Neuronal stem cell (in vitro differentiated cells): Measurements from ENCODE around the gene PLXNB3. TPM values are rescaled to one million over a fixed set of nuclear protein-coding genes. Genes with fewer than 3 reads are reported as not detected.

Source experiments
- DNase-seq: peaks from one replicate; pipeline ENCODE4 v3.0.0-alpha.2; 2013; ENCODE audit warnings: low spot score
- H2AFZ ChIP-seq: one replicate; pipeline ENCODE4 v1.6.1; 2013; ENCODE audit warnings: mild to moderate bottlenecking, low read length, inconsistent platforms
- H2AK5ac ChIP-seq: 2 replicates; pipeline ENCODE4 v1.6.1; 2013; ENCODE audit warnings: low read depth, mild to moderate bottlenecking, inconsistent platforms, low read length, moderate library complexity, mixed read lengths
- H2BK120ac ChIP-seq: 2 replicates; pipeline ENCODE4 v1.6.1; 2013; ENCODE audit warnings: low read depth, mild to moderate bottlenecking, inconsistent platforms, low read length, moderate library complexity, mixed read lengths
- H2BK12ac ChIP-seq: one replicate; pipeline ENCODE4 v1.6.1; 2013; ENCODE audit warnings: low read length, inconsistent platforms
- H2BK15ac ChIP-seq: 2 replicates; pipeline ENCODE4 v1.6.1; 2013; ENCODE audit warnings: mild to moderate bottlenecking, low read length, inconsistent platforms, mixed read lengths
- H2BK5ac ChIP-seq: one replicate; pipeline ENCODE4 v1.6.1; 2013; ENCODE audit warnings: inconsistent platforms, mild to moderate bottlenecking, low read length, moderate library complexity
- H3K14ac ChIP-seq: one replicate; pipeline ENCODE4 v1.6.1; 2013; ENCODE audit warnings: low read length, inconsistent platforms
- H3K18ac ChIP-seq: 2 replicates; pipeline ENCODE4 v1.6.1; 2013; ENCODE audit warnings: low read length, inconsistent platforms
- H3K23ac ChIP-seq: 2 replicates; pipeline ENCODE4 v1.6.1; 2013; ENCODE audit warnings: low read depth, mild to moderate bottlenecking, mixed read lengths, low read length, inconsistent platforms; ENCODE audit not compliant: poor library complexity
- H3K27ac ChIP-seq: replicated peaks from 3 replicates; pipeline ENCODE4 v1.5.1; 2013; ENCODE audit warnings: low read length, inconsistent platforms
- H3K27me3 ChIP-seq, 3 experiments: 2 replicates each; pipeline ENCODE4 v1.6.1; 2013; ENCODE audit warnings: low read length in 3 of 3, mild to moderate bottlenecking in 2 of 3, inconsistent platforms in 1 of 3, low read depth in 1 of 3, mixed read lengths in 1 of 3, moderate library complexity in 1 of 3; ENCODE audit not compliant: control insufficient read depth in 3 of 3, insufficient read depth in 3 of 3
- H3K36me3 ChIP-seq, 2 donors: replicated peaks in 1 of 2; 2 replicates each; pipeline ENCODE4 v1.6.1; 2013; ENCODE audit warnings: low read length in 2 of 2; ENCODE audit not compliant: control insufficient read depth in 2 of 2, insufficient read depth in 2 of 2
- H3K4ac ChIP-seq: 2 replicates; pipeline ENCODE4 v1.6.1; 2013; ENCODE audit warnings: inconsistent platforms, mild to moderate bottlenecking, low read length, moderate library complexity
- H3K4me1 ChIP-seq, 2 donors: 1 replicate in 1 of 2; 2 replicates in 1 of 2; pipeline ENCODE4 v1.6.1; 2013; ENCODE audit warnings: low read length in 2 of 2, low read depth in 1 of 2; ENCODE audit not compliant: control insufficient read depth in 2 of 2, insufficient read depth in 1 of 2
- H3K4me2 ChIP-seq: one replicate; pipeline ENCODE4 v1.6.1; 2013; ENCODE audit warnings: mild to moderate bottlenecking, low read length, inconsistent platforms; ENCODE audit not compliant: insufficient read depth, poor library complexity, severe bottlenecking
- H3K4me3 ChIP-seq, 2 donors: 2 replicates each; pipeline ENCODE4 v1.5.1; 2013; ENCODE audit warnings: low read length in 2 of 2, mild to moderate bottlenecking in 2 of 2, inconsistent platforms in 1 of 2, moderate library complexity in 1 of 2
- H3K79me1 ChIP-seq: one replicate; pipeline ENCODE4 v1.6.1; 2013; ENCODE audit warnings: low read depth, mild to moderate bottlenecking, inconsistent platforms, low read length, moderate library complexity
- H3K9ac ChIP-seq: one replicate; pipeline ENCODE4 v1.6.1; 2013; ENCODE audit warnings: mild to moderate bottlenecking, low read depth, low read length, inconsistent platforms; ENCODE audit not compliant: poor library complexity
- H3K9me3 ChIP-seq, 2 donors: replicated peaks in 1 of 2; 2 replicates each; pipeline versions ENCODE3 to v1.6.1; 2013; ENCODE audit warnings: low read length in 2 of 2, mild to moderate bottlenecking in 2 of 2, inconsistent platforms in 1 of 2, low read depth in 1 of 2, mixed read lengths in 1 of 2, moderate library complexity in 1 of 2; ENCODE audit not compliant: control insufficient read depth in 2 of 2, insufficient read depth in 1 of 2
- H4K8ac ChIP-seq: one replicate; pipeline ENCODE4 v1.6.1; 2013; ENCODE audit warnings: low read depth, mild to moderate bottlenecking, inconsistent platforms, low read length, moderate library complexity
- H4K91ac ChIP-seq: one replicate; pipeline ENCODE4 v1.6.1; 2013; ENCODE audit warnings: low read length, low read depth, mild to moderate bottlenecking, inconsistent platforms; ENCODE audit not compliant: poor library complexity
- WGBS, 2 donors: extraction: QIAGEN DNeasy Blood & Tissue Kit; methylation state at CpG; one replicate each; pipeline ENCODE4 v1.1.7; 2013; ENCODE audit warnings: missing lambda C conversion rate in 2 of 2, mixed read lengths in 1 of 2; ENCODE audit not compliant: insufficient read length in 2 of 2, insufficient replicate concordance in 1 of 2; ENCODE audit errors: extremely low coverage in 2 of 2; 5-methylcytosine and 5-hydroxymethylcytosine counted together
- polyA plus RNA-seq, 2 experiments: library from polyadenylated mRNA; stranded (reverse); fragments of 200-250 nt; gene quantifications; one replicate each; pipeline ENCODE4 v1.2.3, GENCODE V29; 2013

The PLXNB3 gene
- polyA plus RNA-seq (2013, experiment 1 of 2) = 0.67 TPM
- 0.64 TPM for polyA plus RNA-seq (2013, experiment 2 of 2)

GRCh38 chrX:153763989-153764755 lies at the start of gene PLXNB3:
Gene PLXNB3, plus strand, starts transcription at chrX:153764249. Its CDS starts 1,287 bp downstream, at chrX:153765536.
- Histone ChIP-seq H2BK15ac (no peak within 1 kb of the TSS), H3K18ac (peak within 1 kb of the TSS; percentile 64), H2AK5ac (peak within 1 kb of the TSS; percentile 81), H3K9me3 (no peaks in the 10 kb centered on the region), H2BK5ac (peak within 1 kb of the TSS; percentile 82), H2BK120ac (no peak within 1 kb of the TSS), H4K8ac (no peak within 1 kb of the TSS), H3K4me3 (no peak within 1 kb of the TSS), H2BK12ac (peak within 1 kb of the TSS; percentile 90), H3K27me3 (no peaks in the 10 kb centered on the region), H3K27ac (no peak within 1 kb of the TSS), H3K14ac (peak within 1 kb of the TSS; percentile 38), H3K4ac (no peak within 1 kb of the TSS), H2AFZ (no peak within 1 kb of the TSS), H3K23ac (peak within 1 kb of the TSS; percentile 80), H3K4me2 (no peak within 1 kb of the TSS), H3K79me1 (no peaks in the 10 kb centered on the region), H3K9ac (no peak within 1 kb of the TSS), H3K36me3 (no peaks in the 10 kb centered on the region), H4K91ac (no peak within 1 kb of the TSS), H3K4me1 (peaks cover 9 to 17% of the 10 kb centered on the region in 2 donors)
- WGBS, 2 donors = no CpG with 5 or more reads among the region's 26 CpGs
- peak; percentile 47 for DNase-seq

DNA sequence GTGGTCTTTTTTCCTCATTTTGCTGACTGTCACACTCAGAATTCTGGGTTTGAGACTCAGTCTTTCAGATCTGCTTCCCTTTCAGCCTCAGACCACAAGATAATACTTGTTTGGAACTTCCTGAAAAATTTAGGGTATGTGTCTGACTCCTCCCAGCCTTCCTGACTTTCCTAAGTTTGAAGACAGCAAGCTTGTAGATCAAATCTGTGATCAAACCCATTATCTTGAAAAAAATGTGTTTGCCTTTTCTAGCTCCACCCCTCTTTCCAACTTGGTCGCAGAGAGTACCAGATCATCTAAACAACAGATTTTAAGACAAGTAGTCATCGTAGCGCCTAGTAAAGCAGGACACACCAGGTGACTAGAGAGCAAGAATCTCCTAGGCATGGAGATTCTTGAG lies 49.8 kb upstream of the PLXNB3 start:
- no peak overlapping the region for H2AK5ac ChIP-seq
- no peak overlapping the region for H3K4me2 ChIP-seq
- H3K18ac ChIP-seq = no peak overlapping the region
- no peak overlapping the region for H3K27ac ChIP-seq
- no peaks in the 10 kb centered on the region for H3K9me3 ChIP-seq
- H3K27me3 ChIP-seq = peaks cover 0 to 2% (median 0%) of the 10 kb centered on the region in 3 experiments
- H3K23ac ChIP-seq = no peak overlapping the region
- no peak overlapping the region for H2BK15ac ChIP-seq
- H2BK120ac ChIP-seq = no peak overlapping the region
- DNase-seq = no peak
- no peak overlapping the region for H3K9ac ChIP-seq
- H3K4ac ChIP-seq = no peak overlapping the region
- no peaks in the 10 kb centered on the region for H3K4me1 ChIP-seq
- no peak overlapping the region for H3K4me3 ChIP-seq
- peaks cover 20 to 67% of the 10 kb centered on the region in 2 donors for H3K36me3 ChIP-seq
- no peak overlapping the region for H4K91ac ChIP-seq
- H3K79me1 ChIP-seq = no peaks in the 10 kb centered on the region
- no peak overlapping the region for H2BK5ac ChIP-seq
- no CpG with 5 or more reads among the region's 3 CpGs for WGBS, 2 donors
- no peak overlapping the region for H4K8ac ChIP-seq
- H3K14ac ChIP-seq = no peak overlapping the region
- no peak overlapping the region for H2AFZ ChIP-seq
- no peak overlapping the region for H2BK12ac ChIP-seq

DNA sequence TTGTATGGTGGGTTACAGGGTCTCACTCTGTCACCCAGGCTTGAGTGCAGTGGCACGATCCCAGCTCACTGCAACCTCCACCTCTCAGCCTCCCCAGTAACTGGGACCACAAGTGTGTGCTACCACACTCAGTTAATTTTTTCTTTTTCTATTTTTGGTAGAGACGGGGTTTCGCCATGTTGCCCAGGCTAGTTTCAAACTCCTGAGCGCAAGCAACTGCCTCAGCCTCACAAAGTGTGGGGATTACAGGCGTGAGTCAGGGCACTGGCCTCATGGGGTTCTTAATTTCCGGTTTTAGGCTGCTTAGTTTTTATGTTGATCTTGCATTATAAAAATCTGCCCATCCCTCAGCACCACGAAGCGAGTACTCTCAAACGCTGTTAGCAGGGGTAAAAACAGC lies 46.6 kb upstream of the PLXNB3 start:
- Histone ChIP-seq H2AK5ac (no peak overlapping the region), H3K4me2 (no peak overlapping the region), H3K79me1 (no peaks in the 10 kb centered on the region), H3K18ac (no peak overlapping the region), H2AFZ (no peak overlapping the region), H3K9ac (no peak overlapping the region), H4K91ac (no peak overlapping the region), H3K4me3 (no peak overlapping the region), H2BK15ac (no peak overlapping the region), H2BK120ac (no peak overlapping the region), H3K4me1 (no peaks in the 10 kb centered on the region), H4K8ac (no peak overlapping the region), H3K27ac (no peak overlapping the region), H3K36me3 (peaks cover 29 to 83% of the 10 kb centered on the region in 2 donors), H3K23ac (no peak overlapping the region), H3K14ac (no peak overlapping the region), H2BK12ac (no peak overlapping the region), H2BK5ac (no peak overlapping the region), H3K9me3 (no peaks in the 10 kb centered on the region), H3K27me3 (peaks cover 0 to 7% (median 0%) of the 10 kb centered on the region in 3 experiments), H3K4ac (no peak overlapping the region)
- WGBS, 2 donors = no CpG with 5 or more reads among the region's 9 CpGs
- DNase-seq = no peak

- no peak for DNase-seq
- Histone ChIP-seq H3K27ac (no peak overlapping the region), H2BK120ac (no peak overlapping the region), H4K8ac (no peak overlapping the region), H3K27me3 (peaks cover 0 to 4% (median 0%) of the 10 kb centered on the region in 3 experiments), H3K9me3 (no peaks in the 10 kb centered on the region), H3K4me1 (peaks cover 6 to 9% of the 10 kb centered on the region in 2 donors), H2AK5ac (no peak overlapping the region), H3K4ac (no peak overlapping the region), H2BK15ac (no peak overlapping the region), H2BK12ac (no peak overlapping the region), H2AFZ (no peak overlapping the region), H3K9ac (no peak overlapping the region), H3K4me2 (no peak overlapping the region), H3K18ac (no peak overlapping the region), H3K36me3 (peaks cover 23 to 75% of the 10 kb centered on the region in 2 donors), H3K4me3 (no peak overlapping the region), H3K23ac (no peak overlapping the region), H3K14ac (no peak overlapping the region), H4K91ac (no peak overlapping the region), H2BK5ac (no peak overlapping the region), H3K79me1 (peaks cover 5% of the 10 kb centered on the region)
- WGBS, 2 donors = no CpG with 5 or more reads among the region's 2 CpGs
Observed at GRCh38 chrX:153719238-153719637, 44.8 kb upstream of the PLXNB3 start.
